Activated CD8-positive, alpha-beta T cell treated with anti-CD3 and anti-CD28 coated beads for 36 hours (primary cell): Measurements from ENCODE around the gene NUDT1. TPM values are rescaled to one million over a fixed set of nuclear protein-coding genes. Genes with fewer than 3 reads are reported as not detected.
A peak's percentile ranks its signal among the peaks of the same experiment; 100 is the strongest.

ENCODE experiments used
- ATAC-seq: fragments of 200-7000 bp; cut with Tn5 transposase; one replicate; pipeline ENCODE4 v1.10.0; 2021; ENCODE audit warnings: mild to moderate bottlenecking, moderate library complexity
- CTCF ChIA-PET: fragments of 350-600 bp; sonication (Branson Sonifier 250); formaldehyde crosslinking; loops from one replicate; lab custom pipeline; 2021; ENCODE audit warnings: antibody characterized with exemption; lab: Charles Lee
- POLR2A ChIA-PET: fragments of 350-600 bp; sonication (Branson Sonifier 250); formaldehyde crosslinking; loops from one replicate; lab custom pipeline; 2021; ENCODE audit warnings: antibody characterized with exemption; lab: Charles Lee
- DNase-seq: peaks from one replicate; pipeline ENCODE4 v3.0.0-alpha.2; 2020
- H3K27ac Mint-ChIP-seq: one replicate; pipeline ENCODE4 v1.8.0; 2021; ENCODE audit warnings: mild to moderate bottlenecking, mixed read lengths
- H3K27me3 Mint-ChIP-seq: one replicate; pipeline ENCODE4 v1.8.0; 2021; ENCODE audit warnings: mixed read lengths
- H3K36me3 Mint-ChIP-seq: one replicate; pipeline ENCODE4 v1.8.0; 2021; ENCODE audit warnings: low read depth, mixed read lengths
- H3K4me1 Mint-ChIP-seq: one replicate; pipeline ENCODE4 v1.8.0; 2021; ENCODE audit warnings: low read depth, mixed read lengths
- H3K4me3 Mint-ChIP-seq: one replicate; pipeline ENCODE4 v1.8.0; 2021; ENCODE audit warnings: mild to moderate bottlenecking, moderate library complexity, mixed read lengths
- H3K9me3 Mint-ChIP-seq: one replicate; pipeline ENCODE4 v1.8.0; 2021; ENCODE audit warnings: mixed read lengths
- intact Hi-C: fragments of 100-400 bp; cut with micrococcal nuclease; formaldehyde crosslinking; loops from one replicate; pipeline ENCODE4 v1.10.0; 2022
- total RNA-seq, 2 experiments: library from RNA; stranded (reverse); gene quantifications; one replicate each; pipeline ENCODE4 v1.2.3, GENCODE V29; 2021
- TF ChIP-seq, protein P1 (sequence below): fragments of 200-600 bp; IDR thresholded peaks from one replicate; pipeline ENCODE4 v1.8.0; 2022; ENCODE audit warnings: antibody characterized with exemption, mild to moderate bottlenecking

NUDT1 gene
- total RNA-seq, 2 experiments from 2014 or later = 90.2 to 93.9 TPM

DNA sequence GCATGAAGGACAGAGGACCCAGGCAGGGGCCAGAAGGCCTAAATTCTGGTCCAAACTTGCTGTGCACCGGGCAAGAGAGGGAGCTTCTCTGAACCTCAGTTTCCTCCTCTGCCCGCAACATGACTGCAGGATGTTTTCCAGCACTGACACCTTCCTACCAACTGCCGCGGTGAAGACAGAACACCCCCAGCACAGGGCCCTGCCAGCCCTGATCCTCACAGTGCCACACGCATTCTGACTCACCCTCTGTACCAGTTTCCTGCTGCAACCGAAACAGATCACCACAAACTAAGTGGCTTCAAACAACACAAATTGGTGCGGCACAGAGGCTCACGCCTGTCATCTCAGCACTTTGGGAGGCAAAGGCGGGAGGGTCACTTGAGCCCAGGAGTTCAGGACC, 27.4 kb upstream of the NUDT1 start:
- intact Hi-C loops = no loop called here
- TF ChIP-seq, protein P1, sequence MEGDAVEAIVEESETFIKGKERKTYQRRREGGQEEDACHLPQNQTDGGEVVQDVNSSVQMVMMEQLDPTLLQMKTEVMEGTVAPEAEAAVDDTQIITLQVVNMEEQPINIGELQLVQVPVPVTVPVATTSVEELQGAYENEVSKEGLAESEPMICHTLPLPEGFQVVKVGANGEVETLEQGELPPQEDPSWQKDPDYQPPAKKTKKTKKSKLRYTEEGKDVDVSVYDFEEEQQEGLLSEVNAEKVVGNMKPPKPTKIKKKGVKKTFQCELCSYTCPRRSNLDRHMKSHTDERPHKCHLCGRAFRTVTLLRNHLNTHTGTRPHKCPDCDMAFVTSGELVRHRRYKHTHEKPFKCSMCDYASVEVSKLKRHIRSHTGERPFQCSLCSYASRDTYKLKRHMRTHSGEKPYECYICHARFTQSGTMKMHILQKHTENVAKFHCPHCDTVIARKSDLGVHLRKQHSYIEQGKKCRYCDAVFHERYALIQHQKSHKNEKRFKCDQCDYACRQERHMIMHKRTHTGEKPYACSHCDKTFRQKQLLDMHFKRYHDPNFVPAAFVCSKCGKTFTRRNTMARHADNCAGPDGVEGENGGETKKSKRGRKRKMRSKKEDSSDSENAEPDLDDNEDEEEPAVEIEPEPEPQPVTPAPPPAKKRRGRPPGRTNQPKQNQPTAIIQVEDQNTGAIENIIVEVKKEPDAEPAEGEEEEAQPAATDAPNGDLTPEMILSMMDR = no peak
- Mint-ChIP-seq H3K9me3 (no peaks in the 10 kb centered on the region), H3K27ac (peak overlapping the region; percentile 52), H3K27me3 (no peaks in the 10 kb centered on the region), H3K4me1 (peaks cover 5% of the 10 kb centered on the region), H3K36me3 (peaks cover 26% of the 10 kb centered on the region), H3K4me3 (no peak overlapping the region)
- ChIA-PET CTCF (no interaction called here), POLR2A (no interaction called here)
- ATAC-seq = peak; percentile 77
- peak; percentile 22 for DNase-seq

DNA sequence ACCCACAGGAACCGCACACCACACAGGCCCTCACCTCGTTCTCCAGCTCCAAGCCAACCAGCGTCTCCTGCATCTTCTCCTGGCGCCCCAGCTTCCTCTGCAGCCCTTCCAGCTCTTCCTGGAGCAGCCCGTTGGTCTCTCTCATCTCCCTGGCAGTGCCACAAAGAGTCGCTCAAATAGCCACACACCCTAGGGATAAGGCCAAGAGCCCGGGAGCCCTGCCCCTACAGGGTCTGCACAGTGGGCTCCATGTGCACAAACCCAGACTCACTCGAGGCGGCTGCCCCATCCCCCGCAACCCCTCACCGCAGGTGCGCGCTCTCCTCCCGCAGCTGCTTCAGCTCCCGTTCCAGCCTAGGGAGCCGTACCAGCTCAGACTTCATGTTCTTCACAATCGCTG, 26.2 kb upstream of the NUDT1 start:
- H3K4me3 Mint-ChIP-seq = no peak overlapping the region
- TF ChIP-seq, protein P1 = no peak
- no peak for DNase-seq
- no peak overlapping the region for H3K27ac Mint-ChIP-seq
- ChIA-PET POLR2A (no interaction called here), CTCF (interaction anchor here (0.7 kb wide), 1 partner anchor 35 kb away, joined by 3 read pairs; no protein-coding TSS in a partner anchor)
- H3K36me3 Mint-ChIP-seq = peaks cover 26% of the 10 kb centered on the region
- intact Hi-C loops = no loop called here
- peaks cover 4% of the 10 kb centered on the region for H3K4me1 Mint-ChIP-seq
- ATAC-seq = no peak
- no peaks in the 10 kb centered on the region for H3K9me3 Mint-ChIP-seq
- H3K27me3 Mint-ChIP-seq = no peaks in the 10 kb centered on the region

DNA sequence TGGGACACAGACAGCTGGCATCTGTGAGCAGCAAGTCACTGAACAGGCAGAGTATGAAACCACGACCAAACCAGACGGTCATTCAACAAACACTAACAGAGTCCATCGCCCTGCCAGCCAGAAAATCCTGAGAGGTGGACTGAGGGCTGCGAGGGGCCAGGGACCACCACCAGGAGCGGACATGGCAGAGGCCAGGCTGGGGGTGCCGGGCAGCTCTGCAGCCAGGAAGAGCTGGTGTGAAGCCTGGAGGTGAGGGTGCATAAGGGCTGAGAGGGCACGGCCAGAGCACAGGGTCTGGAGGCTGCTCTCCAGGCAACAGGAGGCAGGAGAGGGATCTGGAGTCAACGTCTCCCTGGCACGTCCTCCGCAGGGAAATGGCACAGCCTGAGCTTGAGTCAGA, 24.8 kb upstream of the NUDT1 start:
- Mint-ChIP-seq H3K27ac (no peak overlapping the region), H3K36me3 (peaks cover 26% of the 10 kb centered on the region), H3K27me3 (no peaks in the 10 kb centered on the region), H3K9me3 (no peaks in the 10 kb centered on the region), H3K4me3 (no peak overlapping the region), H3K4me1 (peaks cover 4% of the 10 kb centered on the region)
- intact Hi-C loops = no loop called here
- DNase-seq (no peak), ATAC-seq (no peak)
- POLR2A ChIA-PET = no interaction called here
- CTCF ChIA-PET = interaction anchor here (1.0 kb wide), 1 partner anchor 17 kb away, joined by 3 read pairs; no protein-coding TSS in a partner anchor
- TF ChIP-seq, protein P1 = no peak

DNA sequence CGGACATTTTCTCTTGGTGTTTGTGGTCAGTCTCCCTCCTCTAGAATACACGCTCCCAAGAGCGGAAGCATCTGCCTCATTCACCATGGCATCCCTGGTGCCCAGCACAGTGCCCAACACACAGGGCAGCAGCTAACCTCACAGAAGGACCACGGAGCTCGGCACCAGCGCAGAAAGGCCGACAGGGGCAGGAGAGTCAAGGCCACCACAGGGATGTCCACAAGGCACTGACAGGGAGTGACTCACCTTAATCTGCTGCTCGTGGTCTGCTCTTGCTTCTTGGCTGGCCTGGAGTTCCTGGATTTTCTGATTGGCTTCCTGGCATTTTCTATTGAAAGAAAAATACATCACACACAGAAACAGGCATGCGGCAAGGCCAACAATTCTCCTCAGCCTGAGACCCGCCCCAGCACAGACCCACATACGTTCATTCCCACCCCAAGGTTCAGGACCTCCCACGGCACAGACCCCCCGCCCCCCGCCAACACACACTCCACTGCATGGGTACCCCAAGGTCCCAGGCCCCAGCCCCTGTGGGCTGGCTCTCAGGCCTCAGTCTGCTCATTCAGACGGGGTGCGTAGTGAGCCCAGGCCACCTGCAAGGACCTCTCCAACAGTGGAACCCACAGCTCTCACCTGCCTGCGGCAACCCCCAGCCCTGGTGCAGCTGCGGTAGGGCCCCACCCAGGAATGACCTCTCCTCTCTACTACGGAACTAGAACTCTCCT, 24.1 kb upstream of the NUDT1 start:
- no peak for DNase-seq
- Mint-ChIP-seq H3K4me1 (peaks cover 4% of the 10 kb centered on the region), H3K27ac (no peak overlapping the region), H3K4me3 (no peak overlapping the region), H3K36me3 (peaks cover 20% of the 10 kb centered on the region), H3K27me3 (no peaks in the 10 kb centered on the region), H3K9me3 (no peaks in the 10 kb centered on the region)
- ChIA-PET CTCF (interaction anchor here (1.0 kb wide), 1 partner anchor 18 kb away, joined by 3 read pairs; no protein-coding TSS in a partner anchor), POLR2A (interaction anchor here (0.7 kb wide), 1 partner anchor 55 kb away, joined by 3 read pairs; no protein-coding TSS in a partner anchor)
- ATAC-seq = no peak
- intact Hi-C loops = no loop called here
- TF ChIP-seq, protein P1 = no peak

DNA sequence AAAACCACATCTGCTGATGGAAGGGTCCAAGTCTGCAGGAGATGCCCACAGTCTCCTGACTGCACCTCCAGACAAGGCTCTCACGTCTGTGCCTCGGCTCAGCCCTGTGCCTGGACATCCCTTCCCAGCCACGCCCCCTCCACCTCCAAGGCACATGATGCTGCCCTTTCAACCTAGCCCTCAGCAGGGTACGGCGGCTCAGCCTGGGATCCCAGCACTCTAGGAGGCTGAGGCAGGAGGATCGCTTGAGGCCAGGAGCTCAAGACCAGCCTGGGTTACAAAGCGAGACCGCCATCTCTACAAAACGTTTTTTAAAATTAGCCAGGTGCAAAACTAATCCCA, 23.6 kb upstream of the NUDT1 start:
- Mint-ChIP-seq H3K27ac (no peak overlapping the region), H3K36me3 (peaks cover 18% of the 10 kb centered on the region), H3K27me3 (no peaks in the 10 kb centered on the region), H3K9me3 (no peaks in the 10 kb centered on the region), H3K4me1 (peaks cover 4% of the 10 kb centered on the region), H3K4me3 (no peak overlapping the region)
- intact Hi-C loops = no loop called here
- ChIA-PET POLR2A (interaction anchor here (0.7 kb wide), 1 partner anchor 55 kb away, joined by 3 read pairs; no protein-coding TSS in a partner anchor), CTCF (no interaction called here)
- ATAC-seq = no peak
- no peak for DNase-seq
- TF ChIP-seq, protein P1 = no peak
